Measurements from ENCODE around the gene SLC44A1.

SLC44A1 gene

GRCh38 chr9:105438141-105438806 lies 193.8 kb downstream of the SLC44A1 start:
- DNase-seq, result no peak

DNA sequence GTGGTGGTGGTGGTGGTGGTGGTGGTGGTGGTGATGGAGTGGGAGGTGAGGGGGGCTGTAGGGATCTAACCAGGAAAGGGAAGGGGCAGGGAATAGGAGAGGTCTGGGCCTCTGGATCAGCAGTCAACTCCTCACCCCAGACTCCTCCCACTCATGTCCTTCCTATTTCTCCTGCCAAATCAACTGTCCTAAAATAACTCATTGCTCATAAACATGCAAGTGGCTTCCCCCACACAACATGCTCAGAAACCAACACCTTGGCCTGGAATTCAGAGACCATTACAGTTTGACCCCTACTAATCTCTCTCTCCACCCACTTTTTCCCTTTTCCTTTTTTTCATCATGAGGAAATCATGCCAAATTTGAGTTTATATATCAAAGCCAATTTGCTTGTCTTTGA lies 195.0 kb downstream of the SLC44A1 start:
- DNase-seq, result no peak

DNA sequence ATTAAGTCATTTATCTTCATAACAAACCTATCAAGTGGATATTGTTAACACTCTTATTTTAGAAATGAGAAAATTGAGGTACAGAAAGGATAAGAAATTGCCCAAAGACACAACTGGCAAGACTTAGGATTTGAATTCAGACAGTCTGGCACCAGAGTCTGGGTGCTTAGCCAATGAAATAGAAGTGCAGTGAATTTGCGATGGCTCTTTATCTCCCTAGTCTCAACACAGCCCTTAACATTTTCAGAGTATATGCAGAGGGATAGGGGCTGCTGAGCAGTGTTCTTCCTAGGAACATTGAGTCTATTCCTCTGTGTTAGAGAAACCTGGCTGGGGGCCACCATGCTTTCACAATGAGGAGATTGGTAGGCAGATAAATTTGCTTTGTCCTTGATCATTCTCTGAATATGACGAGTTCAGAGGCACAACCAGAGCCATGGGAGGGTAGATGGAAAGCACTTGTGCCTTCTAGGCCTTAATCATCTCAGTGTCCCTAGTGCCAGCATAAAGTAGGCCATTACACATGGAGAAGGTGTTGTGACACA lies 197.2 kb downstream of the SLC44A1 start:
- DNase-seq, result no peak

DNA sequence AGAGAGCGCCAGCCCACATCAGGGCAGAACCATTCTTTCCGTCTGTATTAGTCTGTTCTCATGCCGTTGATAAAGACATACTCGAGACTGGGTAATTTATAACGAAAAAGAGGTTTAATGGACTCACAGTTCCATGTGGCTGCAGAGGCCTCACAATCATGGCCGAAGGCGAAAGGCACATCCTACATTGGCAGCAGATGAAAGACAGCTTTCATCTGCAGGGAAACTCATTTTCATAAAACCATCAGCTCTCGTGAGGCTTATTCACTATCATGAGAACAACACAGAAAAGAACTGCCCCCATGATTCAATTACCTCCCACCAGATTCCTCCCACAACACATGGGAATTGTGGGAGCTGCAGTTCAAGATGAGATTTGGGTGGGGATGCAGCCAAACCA lies 198.7 kb downstream of the SLC44A1 start:
- DNase-seq, result no peak

GRCh38 chr9:105444130-105444529 lies 199.7 kb downstream of the SLC44A1 start:
- DNase-seq, result no peak

DNA sequence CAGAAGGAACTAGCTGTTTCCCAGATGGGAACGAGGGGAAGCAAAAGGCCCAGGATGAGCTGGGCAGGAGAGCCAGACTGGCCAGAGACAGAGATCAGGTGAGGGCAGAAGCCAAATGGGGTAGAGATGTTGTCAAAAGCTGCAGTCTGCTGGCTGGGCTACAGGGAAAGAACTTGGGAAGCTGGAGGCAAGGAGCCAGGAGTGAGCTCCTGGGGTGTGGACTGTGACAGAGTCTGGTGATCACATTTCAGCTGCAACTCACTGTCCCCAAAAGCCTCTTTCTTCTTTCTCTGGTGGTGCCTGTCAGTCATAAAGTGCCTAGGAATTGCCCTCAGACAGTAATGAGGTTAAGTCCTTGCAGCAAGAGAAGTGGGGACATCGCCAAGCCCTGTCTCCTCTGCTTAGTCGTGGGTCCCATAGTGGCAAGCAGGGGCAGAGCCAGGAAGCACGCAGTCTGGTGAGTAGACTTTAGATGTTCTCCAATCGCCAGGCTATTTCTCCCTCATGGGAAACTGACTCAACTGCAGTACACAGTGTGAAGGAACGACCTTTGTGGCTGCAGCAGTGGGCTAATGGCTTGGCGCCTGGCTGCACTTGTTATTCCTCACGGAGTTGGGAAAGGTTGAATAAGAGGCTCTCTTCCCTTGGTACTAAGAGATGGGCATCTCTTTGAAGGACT lies 200.9 kb downstream of the SLC44A1 start:
- DNase-seq, result no peak

GRCh38 chr9:105447386-105447813 lies 202.9 kb downstream of the SLC44A1 start:
- DNase-seq, result no peak

- peak; percentile 52 to 65 (median 56) for DNase-seq
Measured at GRCh38 chr9:105447814-105448812, 203.7 kb downstream of the SLC44A1 start, which contains the start of gene FSD1L. Gene FSD1L (plus strand): TSS chr9:105448034. CDS start chr9:105448221, 187 bp downstream.

GRCh38 chr9:105449081-105449480 lies 204.6 kb downstream of the SLC44A1 start:
- DNase-seq, result no peak

DNA sequence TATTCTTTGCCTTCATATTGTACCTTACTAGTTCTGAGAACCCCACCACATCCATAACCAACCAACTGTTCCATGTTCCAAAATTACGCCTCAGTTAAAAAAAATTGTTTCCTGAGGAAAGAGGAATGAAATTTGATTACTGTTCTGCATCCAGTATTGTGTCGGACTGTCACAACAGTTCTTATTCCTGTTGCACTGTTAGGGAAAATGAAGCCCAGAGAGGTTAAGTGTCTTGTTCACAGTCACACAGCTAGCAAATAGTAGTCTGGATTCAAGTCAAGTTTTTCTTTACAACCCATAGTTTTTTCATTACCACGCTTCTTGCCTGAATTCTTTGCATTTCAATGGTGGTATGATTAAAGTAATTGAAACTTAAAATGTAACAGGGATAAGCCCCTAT lies 207.7 kb downstream of the SLC44A1 start:
- DNase-seq, result no peak

DNA sequence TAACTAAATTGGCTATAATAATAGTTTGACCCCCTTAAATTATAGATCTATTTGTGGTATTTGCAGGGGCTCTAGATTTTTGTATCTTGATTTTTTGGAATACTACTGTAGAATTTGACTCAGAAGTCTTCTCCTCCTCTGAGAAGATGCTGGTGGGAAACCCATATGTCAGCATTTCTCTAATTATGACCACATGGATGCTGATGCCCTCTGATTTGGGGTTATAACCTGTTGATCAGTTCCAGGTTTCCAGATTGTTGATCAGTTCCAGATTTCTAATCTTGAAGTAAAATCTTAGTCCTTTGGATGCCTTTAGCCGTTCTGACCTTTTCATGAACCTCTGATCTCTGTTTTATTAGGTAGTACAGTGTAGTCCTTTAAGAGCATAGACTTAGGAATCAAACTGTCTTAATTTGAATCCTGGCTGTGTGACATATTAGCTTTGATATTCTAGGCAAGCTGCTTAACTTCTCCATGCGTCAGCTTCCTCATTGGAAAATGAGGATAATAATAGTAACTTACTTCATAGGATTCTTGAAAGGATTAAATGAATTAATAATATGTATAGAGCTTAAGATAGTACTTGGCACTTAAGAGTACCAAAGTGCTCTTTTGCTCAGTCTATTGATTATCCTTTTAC lies 211.5 kb downstream of the SLC44A1 start:
- DNase-seq, result no peak

DNA sequence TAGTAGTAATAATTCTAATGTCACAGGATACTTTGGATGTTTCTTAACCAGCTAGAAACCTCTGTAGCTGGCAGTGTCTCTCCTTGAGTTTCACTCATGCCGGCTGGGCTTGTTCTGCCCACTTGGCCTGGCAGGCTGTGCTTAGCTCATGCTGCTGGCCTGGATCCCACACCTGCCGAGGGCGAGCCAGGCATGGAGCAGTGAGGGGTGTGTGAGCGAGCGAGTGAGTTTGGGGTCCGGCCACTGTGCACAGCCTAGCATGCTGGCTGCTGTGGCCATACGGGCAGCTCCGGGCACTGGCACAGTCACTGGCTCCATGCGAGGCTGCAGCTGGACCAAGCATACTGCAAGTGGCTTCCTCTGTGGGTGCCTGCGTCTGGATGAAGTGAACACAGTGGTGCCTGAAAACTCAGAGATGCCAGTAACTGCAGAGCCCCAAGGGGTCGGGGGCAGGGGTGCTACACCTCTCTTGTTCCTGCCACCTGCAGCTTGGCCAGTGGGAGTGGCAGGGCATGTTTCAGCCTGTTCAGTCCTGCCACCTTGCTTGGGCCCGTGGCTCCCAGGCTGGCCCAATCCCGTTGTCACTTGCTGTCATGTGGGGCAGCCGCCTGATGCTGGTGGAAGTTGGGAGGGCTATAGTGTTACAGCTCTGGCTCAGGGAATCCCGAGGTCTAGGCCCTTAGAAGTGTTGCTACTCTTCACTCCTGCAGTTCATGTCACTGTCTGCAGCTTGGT lies 213.3 kb downstream of the SLC44A1 start:
- no peak for DNase-seq

GRCh38 chr9:105458404-105458803 lies 214.0 kb downstream of the SLC44A1 start:
- DNase-seq, result no peak

DNA sequence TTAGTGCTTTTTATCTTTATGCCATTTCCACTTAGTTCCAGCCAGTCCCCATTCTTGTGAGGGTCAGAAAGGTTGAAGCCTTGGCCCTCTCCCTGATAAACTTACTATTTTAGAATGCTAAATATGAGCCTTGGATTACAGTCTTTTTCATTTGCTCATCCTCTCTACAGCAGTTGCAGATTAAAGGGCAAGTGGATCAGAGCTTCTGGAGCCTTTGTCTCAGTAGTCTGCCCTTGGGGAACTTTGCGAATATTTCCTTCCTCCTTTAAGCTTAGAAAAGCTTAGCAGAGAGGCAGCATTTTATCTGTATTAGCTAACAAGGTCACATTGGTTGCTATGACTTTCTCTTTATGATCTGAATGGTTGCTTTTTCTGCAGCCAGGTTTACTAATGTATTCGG lies 214.9 kb downstream of the SLC44A1 start:
- no peak for DNase-seq

GRCh38 chr9:105466898-105467455 lies 222.5 kb downstream of the SLC44A1 start:
- DNase-seq, result no peak

DNA sequence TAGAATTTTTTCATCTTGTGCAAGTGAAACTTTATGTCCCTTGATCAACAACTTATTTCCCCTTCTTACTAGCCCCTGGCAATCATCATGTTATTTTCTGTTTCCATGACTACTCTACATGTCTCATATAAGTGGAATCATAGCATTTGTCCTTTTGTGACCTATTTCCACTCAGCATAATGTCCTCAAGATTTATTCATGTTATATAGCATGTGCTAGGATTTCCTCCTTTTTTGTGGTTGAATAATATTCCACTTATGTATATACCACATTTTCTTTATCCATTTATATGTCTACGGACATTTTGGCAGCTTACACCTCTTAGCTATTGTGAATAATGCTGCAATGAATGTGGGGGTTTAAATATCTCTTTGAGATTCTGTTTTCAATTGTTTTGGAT lies 224.4 kb downstream of the SLC44A1 start:
- no peak for DNase-seq

- no peak for DNase-seq
Measured at GRCh38 chr9:105473221-105473620, 228.8 kb downstream of the SLC44A1 start.

DNA sequence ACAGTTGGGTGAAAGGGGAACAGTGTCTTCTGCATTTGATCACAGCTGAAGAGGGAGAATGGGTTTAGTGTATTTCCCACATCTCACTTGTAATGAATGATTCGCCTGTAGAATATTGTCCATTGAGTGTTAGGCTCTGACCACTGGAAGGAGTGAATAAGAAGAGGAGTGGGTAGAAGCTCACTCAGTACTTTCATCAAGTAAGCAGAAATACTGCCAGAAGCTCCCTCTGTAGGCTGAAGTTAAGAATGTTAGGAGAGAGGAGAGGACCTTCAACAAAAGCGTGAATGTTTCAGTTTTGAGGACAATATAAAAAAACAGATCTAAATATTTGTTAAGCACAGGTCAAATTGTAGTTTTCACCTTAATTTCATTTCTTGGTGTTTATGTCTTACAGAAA lies 230.9 kb downstream of the SLC44A1 start:
- no peak for DNase-seq

- no peak for DNase-seq
Measured at GRCh38 chr9:105479846-105480245, 235.4 kb downstream of the SLC44A1 start.

DNA sequence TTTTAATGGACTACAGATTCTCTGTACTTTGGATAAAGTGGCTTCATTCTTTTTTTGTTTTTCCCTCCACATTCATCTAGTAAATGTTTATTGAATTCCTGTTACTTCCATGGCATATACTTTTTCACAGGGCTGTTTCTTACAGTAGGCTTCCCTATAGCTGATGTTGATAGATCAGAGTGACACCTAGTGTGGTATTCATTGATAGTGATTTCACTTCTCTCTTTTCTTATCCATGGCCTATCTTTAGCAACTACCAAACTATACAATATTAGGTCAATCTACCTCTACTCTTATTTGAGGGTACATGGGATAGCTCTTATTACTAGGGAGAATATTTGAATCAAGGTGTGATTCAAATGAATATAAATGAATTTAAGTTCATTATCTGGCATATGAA lies 239.2 kb downstream of the SLC44A1 start:
- no peak for DNase-seq

GRCh38 chr9:105484226-105484625 lies 239.8 kb downstream of the SLC44A1 start:
- DNase-seq, result no peak
